A204.1 (cell line): ENCODE data around the gene ALKBH5.
"Not testable (repeated sequence)": the region's sequence is repeated elsewhere in the genome, so short reads cannot be mapped to it uniquely, and the experiment has no call there.

Source experiments
- FAIRE-seq: peaks from 2 replicates; lab custom pipeline; 2012; peaks lifted over from hg19 to GRCh38; lab: Jason Lieb, UNC

ALKBH5 gene

GRCh38 chr17:18185832-18186626 is 2.4 kb downstream of the ALKBH5 start:
- no peak for FAIRE-seq

- no peak for FAIRE-seq
Measured at GRCh38 chr17:18186627-18186982, 3.0 kb downstream of the ALKBH5 start.

GRCh38 chr17:18187226-18187625 is 3.6 kb downstream of the ALKBH5 start:
- no peak for FAIRE-seq

- no peak for FAIRE-seq
Measured at GRCh38 chr17:18187821-18188761, 4.5 kb downstream of the ALKBH5 start.

GRCh38 chr17:18190628-18191235 is 7.1 kb downstream of the ALKBH5 start:
- FAIRE-seq: no peak

- FAIRE-seq: no peak
Measured at GRCh38 chr17:18191236-18191667, 7.6 kb downstream of the ALKBH5 start.

GRCh38 chr17:18191967-18192366 is 8.3 kb downstream of the ALKBH5 start:
- FAIRE-seq: no peak

- FAIRE-seq: no peak
Measured at GRCh38 chr17:18194394-18194793, 10.8 kb downstream of the ALKBH5 start.

- FAIRE-seq: no peak
Measured at GRCh38 chr17:18194804-18195203, 11.2 kb downstream of the ALKBH5 start.

- FAIRE-seq: no peak
Measured at GRCh38 chr17:18195246-18195645, 11.6 kb downstream of the ALKBH5 start.

GRCh38 chr17:18197535-18198194 is 14.0 kb downstream of the ALKBH5 start:
- no peak for FAIRE-seq

GRCh38 chr17:18198530-18198929 is 14.9 kb downstream of the ALKBH5 start:
- no peak for FAIRE-seq

GRCh38 chr17:18201108-18201507 is 17.5 kb downstream of the ALKBH5 start:
- no peak for FAIRE-seq

- FAIRE-seq: no peak
Measured at GRCh38 chr17:18203308-18203707, 19.7 kb downstream of the ALKBH5 start.

GRCh38 chr17:18205861-18206260 is 22.2 kb downstream of the ALKBH5 start:
- FAIRE-seq: no peak

- no peak for FAIRE-seq
Measured at GRCh38 chr17:18206962-18207361, 23.3 kb downstream of the ALKBH5 start.

- FAIRE-seq: no peak
Measured at GRCh38 chr17:18208092-18208491, 24.5 kb downstream of the ALKBH5 start.

- FAIRE-seq: no peak
Measured at GRCh38 chr17:18213666-18214270, 30.1 kb downstream of the ALKBH5 start.

- not testable (repeated sequence) for FAIRE-seq
Measured at GRCh38 chr17:18216906-18217305, 33.3 kb downstream of the ALKBH5 start.

- FAIRE-seq: no peak
Measured at GRCh38 chr17:18217412-18218015, 33.9 kb downstream of the ALKBH5 start.

- no peak for FAIRE-seq
Measured at GRCh38 chr17:18218756-18219415, 35.3 kb downstream of the ALKBH5 start.
